22Rv1 (cell line): ENCODE measurements around the gene IGBP1.

Experiments used
- ZFX ChIP-seq: fragments of 450-650 bp; IDR thresholded peaks from 2 replicates; pipeline ENCODE4 v1.6.1; 2017; ENCODE audit warnings: antibody characterized with exemption, borderline replicate concordance
- TF ChIP-seq, protein P1 (sequence below): fragments of 450-650 bp; IDR thresholded peaks from 2 replicates; pipeline ENCODE4 v1.5.1; 2017; ENCODE audit warnings: mild to moderate bottlenecking

GRCh38 chrX:70141373-70141772, 8.1 kb downstream of the IGBP1 start:
- TF ChIP-seq, protein P1, sequence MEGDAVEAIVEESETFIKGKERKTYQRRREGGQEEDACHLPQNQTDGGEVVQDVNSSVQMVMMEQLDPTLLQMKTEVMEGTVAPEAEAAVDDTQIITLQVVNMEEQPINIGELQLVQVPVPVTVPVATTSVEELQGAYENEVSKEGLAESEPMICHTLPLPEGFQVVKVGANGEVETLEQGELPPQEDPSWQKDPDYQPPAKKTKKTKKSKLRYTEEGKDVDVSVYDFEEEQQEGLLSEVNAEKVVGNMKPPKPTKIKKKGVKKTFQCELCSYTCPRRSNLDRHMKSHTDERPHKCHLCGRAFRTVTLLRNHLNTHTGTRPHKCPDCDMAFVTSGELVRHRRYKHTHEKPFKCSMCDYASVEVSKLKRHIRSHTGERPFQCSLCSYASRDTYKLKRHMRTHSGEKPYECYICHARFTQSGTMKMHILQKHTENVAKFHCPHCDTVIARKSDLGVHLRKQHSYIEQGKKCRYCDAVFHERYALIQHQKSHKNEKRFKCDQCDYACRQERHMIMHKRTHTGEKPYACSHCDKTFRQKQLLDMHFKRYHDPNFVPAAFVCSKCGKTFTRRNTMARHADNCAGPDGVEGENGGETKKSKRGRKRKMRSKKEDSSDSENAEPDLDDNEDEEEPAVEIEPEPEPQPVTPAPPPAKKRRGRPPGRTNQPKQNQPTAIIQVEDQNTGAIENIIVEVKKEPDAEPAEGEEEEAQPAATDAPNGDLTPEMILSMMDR, result no peak
- TF ChIP-seq ZFX, result no peak
